GM18511 (cell line): ENCODE data around the gene COL16A1.
A peak's percentile ranks its signal among the peaks of the same experiment; 100 is the strongest.

Experiments
- ATAC-seq: cut with Tn5 transposase; IDR thresholded peaks from one replicate; pipeline ENCODE4 v1.9.1; 2021; ENCODE audit warnings: mild to moderate bottlenecking, moderate library complexity; ENCODE audit not compliant: unreplicated experiment

The COL16A1 gene

GRCh38 chr1:31703431-31704270 lies at the start of gene COL16A1:
COL16A1 (minus strand) TSS chr1:31704017; CDS start chr1:31702193, 1,824 bp downstream.
- ATAC-seq = no peak

GRCh38 chr1:31752952-31753475 lies 49.2 kb upstream of the COL16A1 start:
- no peak for ATAC-seq

DNA sequence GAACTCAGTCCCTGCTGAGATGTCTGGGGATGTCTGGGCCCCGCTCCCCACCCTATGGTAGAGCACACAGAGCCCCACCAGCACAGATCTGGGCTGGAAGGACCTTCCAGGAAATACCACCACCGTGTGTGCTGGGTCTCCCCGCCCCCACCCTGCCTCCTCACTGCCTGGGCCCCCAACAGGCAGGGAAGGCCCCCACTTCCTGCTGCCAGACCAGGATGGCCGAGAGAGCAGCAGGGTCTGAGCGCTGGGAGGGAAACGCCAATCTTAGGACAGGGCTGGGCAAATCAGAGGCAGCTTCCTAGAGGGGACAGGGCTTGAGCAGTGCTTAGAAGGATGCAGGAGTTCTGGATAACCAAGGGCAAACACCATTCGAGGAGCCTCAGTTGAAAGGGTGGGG lies 48.4 kb upstream of the COL16A1 start:
- no peak for ATAC-seq

DNA sequence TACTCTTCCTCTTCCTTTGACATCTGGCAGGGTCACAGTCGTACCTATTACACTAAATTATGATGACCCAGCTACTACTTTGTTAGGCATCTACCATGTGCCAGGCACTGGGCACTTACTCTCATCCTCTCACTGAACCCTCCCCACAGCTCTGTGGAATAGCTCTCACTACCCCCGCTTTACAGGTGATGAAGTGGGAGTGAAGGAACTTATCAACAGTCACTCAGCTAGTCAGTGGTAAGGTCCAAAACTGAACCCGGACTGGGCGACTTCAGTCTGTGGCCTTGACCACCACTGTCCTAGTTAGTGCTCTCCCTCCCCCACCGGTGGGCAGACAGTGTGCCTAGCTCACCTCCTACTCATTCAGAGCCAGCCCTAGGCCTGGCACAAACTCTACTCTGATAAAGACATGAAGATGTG lies 48.0 kb upstream of the COL16A1 start:
- ATAC-seq = no peak

- no peak for ATAC-seq
These were observed 47.2 kb upstream of the COL16A1 start for GRCh38 chr1:31750858-31751510.

- no peak for ATAC-seq
These were observed 46.2 kb upstream of the COL16A1 start for GRCh38 chr1:31749785-31750735.

GRCh38 chr1:31748365-31748764 lies 44.5 kb upstream of the COL16A1 start:
- ATAC-seq = no peak

DNA sequence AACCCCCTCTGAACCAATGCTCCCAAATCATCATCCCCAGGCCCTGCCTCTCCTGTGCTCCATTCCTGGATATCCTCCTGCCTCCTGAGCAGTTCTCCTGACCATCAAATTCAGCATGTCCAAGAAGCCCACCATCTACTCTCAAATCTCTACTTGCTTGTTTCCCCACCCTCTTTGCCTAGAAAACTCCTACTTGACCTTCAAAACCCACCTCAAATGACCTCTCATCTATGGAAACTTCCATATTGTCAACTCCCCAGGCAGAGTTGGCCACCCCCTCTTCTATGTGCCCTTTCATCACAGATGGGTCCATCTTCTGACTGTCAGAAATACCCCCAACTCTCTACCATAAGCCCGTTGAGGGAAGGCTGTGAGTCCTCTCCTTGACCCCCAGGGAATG lies 43.5 kb upstream of the COL16A1 start:
- no peak for ATAC-seq

DNA sequence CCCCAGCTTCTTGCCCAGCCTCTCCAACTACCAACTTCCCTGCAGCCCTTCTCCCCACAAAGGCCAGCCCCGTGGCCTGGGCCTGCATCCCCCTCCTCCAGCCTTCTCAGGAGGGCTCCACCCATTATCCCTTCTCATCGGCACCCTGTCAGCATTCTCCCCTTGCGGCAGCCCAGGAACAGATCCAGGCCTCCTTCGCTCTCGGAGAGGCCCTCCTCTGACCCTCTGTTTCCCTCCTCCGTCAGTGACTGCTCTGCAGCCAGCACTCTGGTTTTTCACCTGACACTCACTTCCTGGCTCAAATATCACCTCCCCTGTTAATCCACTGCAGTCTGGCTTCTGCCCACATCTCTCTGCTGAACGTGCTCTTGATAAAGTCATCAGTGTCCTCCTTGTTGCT lies 42.9 kb upstream of the COL16A1 start:
- no peak for ATAC-seq

GRCh38 chr1:31745946-31746670 lies 42.3 kb upstream of the COL16A1 start:
- no peak for ATAC-seq

DNA sequence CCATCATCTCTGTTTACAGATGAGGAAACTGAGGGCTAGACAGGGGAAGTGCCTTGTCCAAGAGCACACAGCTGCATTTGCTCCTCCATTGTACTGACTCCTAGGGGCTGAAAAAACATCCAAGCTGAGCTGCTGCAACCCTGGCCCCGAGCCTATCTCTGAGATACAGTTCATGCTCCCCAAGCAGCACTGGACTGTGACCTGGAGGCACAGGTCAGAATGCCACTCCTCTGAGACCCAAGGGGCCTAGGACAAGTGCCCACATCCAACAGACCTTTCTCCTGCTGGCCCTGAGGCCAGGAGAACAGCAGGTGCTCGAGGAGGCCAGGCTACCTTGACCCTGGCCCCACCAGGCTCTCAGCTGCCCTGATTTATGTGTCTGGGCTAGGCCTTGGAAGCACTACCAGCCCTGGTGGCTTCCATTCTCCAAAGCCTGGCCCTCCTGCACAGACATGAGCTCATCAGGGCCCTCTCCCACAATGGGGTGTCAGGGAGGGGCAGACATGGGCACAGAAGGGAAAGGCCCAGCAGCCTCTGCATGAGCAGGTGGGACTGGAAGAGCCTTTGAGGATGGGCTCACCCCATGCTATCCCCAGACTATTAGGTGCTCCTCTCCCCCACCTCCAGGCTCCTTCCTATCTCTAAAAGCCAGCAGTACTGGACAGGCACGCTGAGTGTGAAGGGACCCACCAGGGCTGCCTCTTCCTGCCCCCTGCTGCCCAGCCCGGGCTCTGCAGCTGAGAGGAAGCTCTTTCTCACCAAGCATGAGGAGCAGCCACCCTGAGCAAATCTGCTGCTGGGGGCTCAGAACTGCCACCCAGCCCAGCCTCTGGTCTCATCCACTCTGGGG lies 41.5 kb upstream of the COL16A1 start:
- peak; percentile 20 for ATAC-seq

GRCh38 chr1:31744165-31744888 lies 40.5 kb upstream of the COL16A1 start:
- peak; percentile 72 for ATAC-seq

DNA sequence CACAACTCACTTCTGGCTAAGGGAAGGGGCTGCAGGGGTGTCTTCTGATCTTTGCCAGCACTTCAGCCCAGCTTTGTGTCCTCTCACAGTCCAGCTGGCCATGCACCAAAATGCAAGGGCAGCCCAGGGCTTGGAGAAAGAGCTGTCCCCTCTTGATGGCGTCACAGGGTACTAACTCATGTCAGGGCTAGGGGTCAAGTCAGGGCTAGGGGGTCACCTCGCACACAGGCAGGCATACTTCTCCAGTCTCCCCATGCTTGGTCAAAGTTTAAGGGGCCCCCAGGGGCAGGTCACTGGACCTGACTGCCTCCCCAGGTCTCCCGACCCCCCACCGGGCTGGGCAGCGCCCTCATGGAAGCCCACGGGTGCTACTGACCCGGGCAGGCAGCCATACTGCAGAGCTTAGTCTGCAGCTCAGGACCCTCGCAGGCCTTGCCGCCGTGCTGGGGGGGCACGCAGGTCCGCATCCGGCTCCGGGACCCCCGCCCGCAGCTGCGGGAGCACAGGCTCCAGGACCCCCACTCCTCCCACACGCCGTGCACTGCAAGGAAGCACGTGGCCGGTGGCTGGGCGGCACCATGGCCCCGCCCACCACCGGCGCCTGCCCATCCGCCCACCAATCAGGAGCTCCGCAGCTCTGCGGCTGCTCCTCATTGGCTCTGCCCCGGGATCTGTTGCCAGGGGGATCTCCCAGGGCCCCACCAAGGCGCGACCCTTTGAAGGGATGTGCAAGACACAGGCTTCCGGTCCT lies 38.8 kb upstream of the COL16A1 start:
- no peak for ATAC-seq

GRCh38 chr1:31739346-31739745 lies 35.5 kb upstream of the COL16A1 start:
- no peak for ATAC-seq

GRCh38 chr1:31736675-31737074 lies 32.9 kb upstream of the COL16A1 start:
- ATAC-seq = no peak

GRCh38 chr1:31735571-31735970 lies 31.8 kb upstream of the COL16A1 start:
- ATAC-seq = no peak

DNA sequence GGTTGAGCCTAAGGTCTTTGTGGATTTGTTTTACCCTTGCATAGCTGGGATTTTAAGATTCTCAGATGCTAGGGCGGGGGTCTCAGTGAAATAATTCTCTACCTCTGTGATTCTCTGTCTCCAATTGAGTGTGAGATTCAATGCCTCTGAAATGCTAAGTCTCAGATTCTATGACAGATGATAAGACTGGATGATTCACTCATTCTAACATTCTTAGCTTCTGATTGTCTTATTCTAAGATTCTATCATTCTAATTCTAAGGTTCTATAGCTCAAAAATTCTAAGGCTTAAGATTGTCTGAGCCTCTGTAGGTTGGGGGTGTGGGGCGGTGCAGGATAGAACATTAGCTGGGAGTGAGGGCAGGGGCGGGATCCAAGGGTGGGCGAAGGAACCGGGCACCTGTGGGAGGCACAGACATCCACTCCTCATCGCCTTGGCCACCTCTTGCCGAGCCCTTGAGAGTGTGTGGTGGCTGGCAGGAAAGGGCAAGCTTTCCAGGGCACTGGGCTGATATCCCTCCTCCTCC lies 30.8 kb upstream of the COL16A1 start:
- no peak for ATAC-seq
